Muscle of back (tissue), 13 donors: ENCODE data around the gene KDM2B. TPM values are rescaled to one million over a fixed set of nuclear protein-coding genes. Genes with fewer than 3 reads are reported as not detected.

ENCODE experiments used
- DNase-seq, 3 donors: peaks; one replicate each; pipeline versions ENCODE4 v3.0.0 to v3.0.0-alpha.2; 2013
- long read RNA-seq, 9 donors: transcript quantifications; one replicate each; lab custom pipeline, GENCODE V29; 2026
- polyA plus RNA-seq, 10 donors: library from polyadenylated mRNA; unstranded; fragments of 120-200 nt; gene quantifications; one replicate each; pipeline ENCODE4 v1.2.1, GENCODE V29; 2013; ENCODE audit not compliant: insufficient read length in 10 of 10

KDM2B gene
- 10 to 100 TPM; 18.1 to 28.4 (median 24.4) TPM for polyA plus RNA-seq
- long read RNA-seq, donor 1: 0 reads
- long read RNA-seq, donor 2: 0 reads
- long read RNA-seq, donor 3: 0 reads
- long read RNA-seq, donor 4: 0 reads
- long read RNA-seq, donor 5, partial matches to known transcripts: 0 of 1 reads
- long read RNA-seq, donor 5, other reads (novel, unspliced or antisense): 0 of 1 reads
- long read RNA-seq, donor 6: 0 reads
- long read RNA-seq, donor 7: 0 reads
- long read RNA-seq, donor 8: 0 reads
- long read RNA-seq, donor 9: 0 reads

DNA sequence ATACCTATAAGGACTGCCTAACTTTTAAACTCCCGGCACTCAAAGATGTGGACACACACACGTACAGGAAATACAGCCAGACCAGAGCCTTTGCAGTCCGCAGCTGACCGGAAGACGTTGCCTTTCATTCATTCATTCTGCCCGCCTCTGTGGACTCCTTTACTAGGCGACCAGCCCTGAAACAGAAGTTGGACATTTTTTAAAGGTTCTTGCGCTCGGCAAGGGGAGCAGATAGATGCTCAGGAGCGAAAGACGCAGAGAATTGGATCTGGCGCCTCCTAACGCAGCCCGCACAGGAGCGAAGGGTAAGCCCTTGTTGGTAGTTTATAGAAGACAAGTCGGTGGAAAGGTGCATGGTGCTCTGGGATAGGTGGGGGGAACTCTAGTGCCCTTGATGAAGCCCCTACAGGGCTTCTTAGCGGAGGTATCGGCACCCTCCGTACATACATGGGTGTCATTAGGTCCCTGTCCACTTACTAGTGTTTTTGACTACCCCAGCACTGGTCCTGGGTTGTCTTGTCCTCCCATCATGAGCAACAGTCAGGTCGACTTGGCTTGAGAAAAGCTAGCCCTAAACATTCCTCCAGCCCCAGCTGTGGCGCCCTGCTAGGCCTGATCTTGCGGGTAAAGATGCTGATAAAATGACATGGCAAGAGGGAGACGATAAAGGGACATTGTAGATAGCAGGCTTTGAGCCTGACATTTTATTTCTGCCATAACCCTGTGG lies at the start of gene KDM2B:
Gene KDM2B, minus strand, starts transcription at position 65 of the 727 bp plus-strand sequence. CDS start 112 bp downstream, outside the sequence.
- peak in 2 of 3 donors; percentile 35 to 83 for DNase-seq

DNA sequence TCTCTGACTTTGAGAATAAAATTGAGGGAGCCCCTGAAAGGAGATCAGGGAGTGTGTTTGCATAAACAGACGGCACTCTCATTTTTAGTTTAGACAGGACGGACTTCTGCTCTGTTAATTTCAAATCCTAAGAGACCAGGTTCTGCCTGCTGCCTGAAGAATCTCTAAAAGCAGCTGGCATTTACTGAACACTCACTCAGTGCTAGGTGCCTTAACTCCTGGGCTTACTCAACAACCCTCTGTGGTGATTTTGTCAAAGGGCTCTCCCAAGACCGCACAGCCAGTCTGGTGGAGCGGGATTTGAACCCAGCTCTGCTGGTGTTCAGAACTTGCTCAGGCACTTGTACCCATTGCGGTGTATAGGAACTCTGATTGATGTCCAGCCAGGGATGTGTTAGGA lies 47.7 kb upstream of the KDM2B start:
- DNase-seq: no peak

DNA sequence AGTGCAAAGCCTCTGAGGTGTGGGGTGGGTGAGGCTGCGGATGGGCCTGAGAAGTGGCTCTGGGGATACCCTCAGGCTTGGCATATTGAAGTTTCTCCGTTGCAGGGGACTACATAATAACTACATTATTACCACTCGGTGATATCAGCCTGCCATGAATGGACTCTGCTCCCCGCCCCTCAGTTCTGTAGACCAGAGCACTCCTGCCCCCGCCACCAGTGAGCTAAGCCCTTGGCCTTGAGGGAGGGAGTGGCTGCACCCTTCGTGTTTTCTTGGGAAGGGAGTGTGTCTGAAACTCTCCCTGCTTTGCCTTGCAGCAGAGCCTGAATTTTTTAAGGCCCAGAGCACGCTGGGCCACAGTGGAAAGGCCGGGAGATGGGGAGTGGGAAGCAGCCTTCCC lies 47.2 kb upstream of the KDM2B start:
- no peak for DNase-seq

DNA sequence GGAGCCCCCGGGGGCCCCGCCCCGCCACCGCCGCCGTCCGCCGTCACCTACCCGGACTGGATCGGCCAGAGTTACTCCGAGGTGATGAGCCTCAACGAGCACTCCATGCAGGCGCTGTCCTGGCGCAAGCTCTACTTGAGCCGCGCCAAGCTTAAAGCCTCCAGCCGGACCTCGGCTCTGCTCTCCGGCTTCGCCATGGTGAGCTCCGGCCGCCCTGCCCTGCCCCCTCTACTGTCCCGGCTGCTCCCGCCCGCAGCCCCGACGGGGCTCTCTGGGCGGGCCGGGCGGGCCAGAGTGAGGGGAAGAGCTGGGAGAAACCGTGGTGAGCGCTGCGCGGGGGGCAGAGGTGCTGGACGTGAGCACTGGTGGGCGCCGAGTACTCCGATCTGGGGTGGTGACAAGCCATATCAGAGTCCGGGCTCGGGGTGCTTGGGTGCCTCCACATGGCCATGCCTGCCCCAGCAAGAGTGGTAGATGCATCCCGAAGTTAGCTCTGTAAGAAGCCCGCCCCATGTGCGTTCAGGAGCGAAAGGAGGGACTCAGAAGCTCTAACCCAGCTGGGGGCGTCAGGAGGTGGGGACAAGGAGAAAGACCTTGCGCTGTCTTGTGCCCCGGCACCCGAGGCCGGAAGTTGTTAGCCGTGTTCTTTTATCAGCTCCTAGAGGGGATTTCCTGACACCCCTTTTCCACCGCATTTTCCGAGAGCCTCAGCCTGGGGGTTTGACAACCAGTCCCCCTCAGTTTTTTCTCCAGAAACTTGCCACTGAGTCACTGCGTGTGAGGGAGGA lies 46.2 kb upstream of the KDM2B start:
- DNase-seq: peak in 2 of 3 donors; percentile 61 to 89

DNA sequence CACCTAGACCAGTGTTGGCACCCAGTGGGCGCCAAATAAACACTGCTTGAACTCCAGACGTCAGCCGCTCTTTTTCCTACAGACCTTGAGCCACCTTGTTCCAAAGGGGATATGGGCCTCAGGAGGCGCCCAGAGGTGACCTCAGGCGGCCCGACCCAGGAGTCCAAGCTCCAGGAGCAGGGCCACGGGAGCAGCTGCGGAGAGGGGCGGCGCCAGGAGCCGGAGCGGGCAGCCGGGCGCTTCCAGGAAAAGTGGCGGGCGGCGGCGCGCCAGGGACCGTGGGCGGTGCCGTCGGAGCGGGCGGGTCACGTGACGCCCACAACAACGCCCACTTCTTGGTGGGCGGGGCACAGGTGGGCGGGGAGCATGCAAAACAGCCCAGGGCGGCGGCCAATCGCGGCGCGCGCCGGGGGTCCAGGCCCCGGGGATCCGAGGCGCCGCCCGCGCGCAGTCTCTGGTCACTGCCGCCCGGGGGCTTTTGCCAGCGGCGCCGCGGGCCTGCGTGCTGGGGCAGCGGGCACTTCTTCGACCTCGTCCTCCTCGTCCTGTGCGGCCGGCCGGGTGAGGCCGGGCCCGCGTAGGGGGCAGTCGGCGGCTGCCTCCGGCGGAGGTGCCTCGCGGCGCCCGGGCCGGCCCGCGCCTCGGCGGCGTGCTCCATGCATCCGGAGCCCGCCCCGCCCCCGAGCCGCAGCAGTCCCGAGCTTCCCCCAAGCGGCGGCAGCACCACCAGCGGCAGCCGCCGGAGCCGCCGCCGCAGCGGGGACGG lies 45.4 kb upstream of the KDM2B start, which contains the start of gene ORAI1:
Gene ORAI1, plus strand, starts transcription at position 444 of the 766 bp plus-strand sequence.
- DNase-seq: peak; percentile 97 to 98 (median 98)

DNA sequence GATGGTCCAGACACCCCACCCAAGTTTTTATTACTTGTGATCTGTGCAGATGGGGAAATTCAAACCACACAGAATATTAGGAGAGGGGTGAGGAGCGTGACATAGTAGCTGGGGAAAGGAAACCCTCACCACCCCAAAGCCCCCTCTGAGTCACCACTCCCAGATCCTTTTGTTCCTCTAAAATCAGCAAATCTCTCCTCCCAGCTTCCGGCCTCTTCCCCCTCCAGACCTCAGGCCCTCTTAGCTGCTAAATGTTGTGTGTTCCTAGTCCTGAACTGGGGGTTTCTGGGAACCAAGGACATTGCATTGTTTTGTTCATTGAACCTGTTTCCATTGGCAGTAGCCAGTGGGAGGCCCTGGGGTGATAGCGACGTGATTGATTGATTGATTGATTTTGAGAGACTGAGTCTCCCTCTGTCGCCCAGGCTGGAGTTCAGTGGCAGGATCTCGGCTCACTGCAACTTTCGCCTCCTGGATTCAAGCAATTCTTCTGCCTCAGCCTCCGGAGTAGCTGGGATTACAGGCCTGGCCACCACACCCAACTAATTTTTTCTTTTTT lies 39.6 kb upstream of the KDM2B start:
- no peak for DNase-seq

DNA sequence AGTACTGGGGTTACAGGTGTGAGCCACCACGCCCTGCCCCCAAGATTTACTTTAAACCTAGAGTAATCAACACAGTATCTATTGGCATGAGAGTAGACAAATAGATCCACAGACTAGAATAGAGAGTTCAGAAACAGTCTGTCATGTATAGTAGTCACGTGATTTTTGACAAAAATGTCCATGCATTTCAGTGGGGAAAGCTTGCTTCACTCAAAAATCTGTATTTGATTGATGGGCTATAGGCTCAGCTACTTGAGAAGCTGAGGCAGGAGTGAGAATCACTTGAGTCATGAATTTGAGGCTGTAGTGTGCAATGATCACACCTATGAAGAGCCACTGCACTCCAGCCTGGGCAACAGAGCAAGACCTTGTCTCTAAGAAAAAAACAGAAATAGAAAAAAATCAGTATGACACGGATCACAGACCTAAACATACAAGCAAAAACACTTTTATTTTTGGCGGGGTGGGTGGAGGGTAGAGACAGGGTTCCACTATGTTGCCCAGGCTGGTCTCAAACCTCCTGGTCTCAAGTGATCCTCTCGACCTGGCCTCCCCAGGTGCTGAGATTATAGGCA lies 37.9 kb upstream of the KDM2B start:
- no peak for DNase-seq

DNA sequence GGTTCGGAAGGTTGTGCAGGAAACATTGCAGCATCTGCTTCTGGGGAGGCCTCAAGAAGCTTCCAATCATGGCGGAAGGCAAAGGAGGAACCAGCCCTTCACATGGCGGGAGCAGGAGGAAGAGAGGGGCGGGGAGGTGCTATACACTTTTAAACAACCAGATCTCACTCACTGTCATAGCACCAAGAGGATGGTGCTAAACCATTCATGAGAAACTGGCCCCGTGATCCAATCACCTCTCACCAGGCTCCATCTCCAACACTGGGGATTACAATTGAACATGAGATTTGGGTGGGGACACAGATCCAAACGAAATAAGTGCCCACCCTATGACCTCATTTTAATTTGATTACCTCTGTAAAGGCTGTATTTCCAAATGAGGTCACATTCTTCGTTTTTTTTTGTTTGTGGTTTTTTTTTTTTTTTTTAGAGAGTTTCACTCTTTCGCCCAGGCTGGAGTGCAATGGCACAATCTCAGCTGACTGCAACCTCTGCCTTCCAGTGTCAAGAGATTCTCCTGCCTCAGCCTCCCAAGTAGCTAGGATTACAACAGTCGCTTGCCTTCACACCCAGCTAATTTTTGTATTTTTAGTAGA lies 34.1 kb upstream of the KDM2B start:
- DNase-seq: no peak

DNA sequence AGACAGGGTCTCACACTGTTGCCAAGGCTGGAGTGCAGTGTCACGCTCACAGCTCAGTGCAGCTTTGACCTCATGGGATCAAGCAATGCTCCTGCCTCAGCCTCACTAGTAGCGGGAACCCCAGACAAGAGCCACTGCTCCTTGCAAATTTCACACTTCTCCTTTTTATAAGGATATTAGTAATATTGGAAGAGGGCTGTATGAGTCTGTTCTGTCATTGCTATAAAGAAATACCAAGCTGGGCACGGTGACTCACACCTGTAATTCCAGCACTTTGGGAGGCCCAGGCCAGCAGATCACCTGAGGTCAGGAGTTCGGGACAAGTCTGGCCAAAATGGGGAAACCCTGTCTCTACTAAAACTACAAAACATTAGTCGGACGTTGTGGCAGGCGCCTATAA lies 32.6 kb upstream of the KDM2B start:
- DNase-seq: no peak

DNA sequence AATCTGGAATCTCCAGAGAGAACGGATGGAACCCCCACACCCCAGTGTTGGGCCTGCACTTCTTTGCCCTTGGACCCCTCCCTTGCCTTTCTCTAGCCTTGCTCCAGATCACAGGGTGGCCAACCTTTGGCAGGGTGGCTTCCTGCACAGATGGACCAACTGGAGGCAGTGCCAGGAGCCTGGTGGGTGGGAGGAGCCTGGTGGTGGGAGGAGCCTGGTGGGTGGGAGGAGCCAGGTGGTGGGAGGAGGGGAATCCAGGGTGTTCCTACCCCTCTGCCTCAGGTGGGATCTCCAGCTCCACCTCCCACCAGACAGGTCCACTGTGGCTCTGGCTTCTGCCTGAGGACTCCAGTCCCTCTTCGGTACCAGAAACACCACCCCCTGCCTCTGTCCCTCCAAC lies 30.5 kb upstream of the KDM2B start:
- DNase-seq: no peak

DNA sequence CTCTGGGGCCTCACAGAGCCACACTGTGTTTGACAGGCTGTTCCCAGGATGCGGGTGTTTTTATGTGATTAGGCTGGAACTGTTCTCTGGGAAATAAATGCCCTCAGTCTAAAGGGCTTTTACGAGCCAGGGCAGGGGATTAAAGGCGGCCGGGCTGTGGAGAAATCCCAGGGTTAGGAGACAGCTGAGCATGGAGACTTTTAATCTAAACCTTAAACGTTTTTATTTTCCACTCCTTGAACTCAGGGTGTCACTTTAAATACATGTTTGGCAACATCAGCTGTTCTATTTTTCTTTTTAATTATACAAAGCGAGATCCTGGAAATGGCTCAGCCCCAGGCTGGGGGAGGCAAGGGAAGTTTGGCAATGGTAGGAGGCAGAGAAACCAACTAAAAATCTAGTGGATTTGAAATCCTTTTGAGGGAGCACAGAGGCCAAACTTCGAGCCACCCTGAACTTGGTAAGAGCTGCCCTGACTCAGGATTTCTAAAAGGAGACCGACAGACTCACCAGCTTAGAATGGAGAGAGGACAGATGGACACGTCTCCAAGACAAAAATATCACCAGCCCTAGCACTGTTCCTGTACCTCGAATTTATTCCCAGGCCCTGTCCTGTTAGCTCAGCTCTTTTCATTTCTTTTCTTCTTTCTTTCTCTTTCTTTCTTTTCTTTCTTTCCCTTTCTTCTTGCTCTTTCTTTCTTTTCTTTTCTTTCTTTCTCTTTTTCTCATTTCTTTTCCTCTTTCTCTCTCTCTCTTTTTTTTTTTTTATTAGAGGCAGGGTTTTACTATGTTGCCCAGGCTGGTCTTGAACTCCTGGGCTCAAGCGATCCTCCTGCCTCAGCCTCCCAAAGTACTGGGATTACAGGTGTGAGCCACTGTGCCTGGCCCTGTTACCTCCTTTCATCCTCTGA lies 29.7 kb upstream of the KDM2B start:
- DNase-seq: peak in 1 of 3 donors; percentile 27

DNA sequence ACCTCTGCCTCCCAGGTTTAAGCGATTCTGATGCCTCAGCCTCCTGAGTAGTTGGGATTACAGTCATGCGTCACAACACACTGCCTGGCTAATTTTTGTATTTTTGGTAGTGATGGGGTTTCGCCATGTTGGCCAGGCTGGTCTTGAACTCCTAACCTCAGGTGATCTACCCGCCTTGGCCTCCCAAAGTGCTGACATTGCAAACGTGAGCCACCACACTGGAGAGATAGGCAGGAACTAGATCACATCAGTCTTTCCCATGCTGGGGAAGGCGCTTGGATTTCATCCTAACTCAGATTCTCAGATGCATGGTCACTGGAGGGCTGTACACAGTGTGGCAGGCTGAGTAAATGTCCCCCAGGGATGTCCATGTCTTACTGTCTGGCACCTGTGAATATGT lies 27.5 kb upstream of the KDM2B start:
- no peak for DNase-seq

DNA sequence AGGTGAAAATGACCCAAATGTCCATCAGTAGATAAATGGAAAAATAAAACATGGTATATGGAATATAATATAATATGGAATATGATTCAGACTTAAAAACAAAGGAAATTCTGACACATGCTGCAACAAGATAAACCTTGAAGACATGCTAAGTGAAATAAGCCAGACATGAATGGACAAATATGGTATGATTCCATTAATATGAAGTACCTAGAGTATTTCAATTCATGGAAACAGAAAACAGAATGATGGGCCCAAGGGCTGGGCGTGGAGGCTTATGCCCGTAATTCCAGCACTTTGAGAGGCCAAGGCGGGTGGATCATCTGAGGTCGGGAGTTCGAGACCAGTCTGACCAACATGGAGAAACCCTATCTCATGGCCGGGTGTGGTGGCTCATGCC lies 22.8 kb upstream of the KDM2B start:
- DNase-seq: no peak

DNA sequence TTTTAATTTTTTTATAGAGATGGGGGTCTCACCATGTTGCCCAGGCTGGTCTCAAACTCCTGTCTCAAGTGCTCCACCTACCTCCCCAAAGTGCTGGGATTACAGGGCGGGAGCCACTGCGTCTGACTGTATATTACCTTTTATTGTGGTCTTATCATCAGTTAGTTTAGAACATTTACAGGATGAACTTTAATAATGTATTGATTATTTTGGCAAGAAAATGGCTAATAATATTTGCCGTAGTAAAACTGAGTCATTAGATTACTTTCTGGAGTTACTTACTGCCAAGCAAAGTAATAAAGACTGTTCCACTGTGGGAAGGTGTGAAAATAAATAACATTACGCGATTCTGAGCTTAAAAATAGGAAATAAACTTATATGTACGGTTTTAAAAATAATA lies 21.9 kb upstream of the KDM2B start:
- DNase-seq: no peak

DNA sequence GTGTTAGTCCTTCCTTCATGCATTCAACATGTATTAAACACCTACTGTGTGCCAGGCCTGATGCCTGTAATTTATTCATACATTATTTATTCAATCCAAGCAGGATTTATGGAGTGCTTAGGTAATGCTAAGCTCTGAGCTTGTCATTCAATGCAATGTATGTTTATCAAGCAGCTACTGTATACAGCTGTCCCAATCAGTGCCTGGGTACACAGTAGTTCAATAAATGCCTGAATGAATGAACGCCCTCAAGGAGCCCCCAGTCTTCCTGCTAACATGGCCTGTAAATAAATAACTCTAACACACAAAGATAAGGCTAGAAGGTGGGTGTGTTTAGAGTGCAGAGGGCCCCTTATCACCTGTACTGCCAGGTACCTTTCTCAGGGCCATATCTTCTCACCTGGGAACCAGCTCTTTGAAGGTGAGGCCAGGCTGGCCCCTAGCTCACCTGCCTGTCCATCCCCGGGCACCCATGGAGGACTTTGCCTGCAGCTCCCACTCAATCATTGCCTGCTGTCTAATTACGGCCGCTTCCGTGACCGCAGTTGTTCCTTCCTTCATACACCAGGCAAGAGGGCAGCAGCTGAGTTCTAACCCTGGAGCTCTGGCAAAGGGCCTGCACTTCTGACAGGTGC lies 20.0 kb upstream of the KDM2B start:
- DNase-seq: peak in 1 of 3 donors; percentile 34

DNA sequence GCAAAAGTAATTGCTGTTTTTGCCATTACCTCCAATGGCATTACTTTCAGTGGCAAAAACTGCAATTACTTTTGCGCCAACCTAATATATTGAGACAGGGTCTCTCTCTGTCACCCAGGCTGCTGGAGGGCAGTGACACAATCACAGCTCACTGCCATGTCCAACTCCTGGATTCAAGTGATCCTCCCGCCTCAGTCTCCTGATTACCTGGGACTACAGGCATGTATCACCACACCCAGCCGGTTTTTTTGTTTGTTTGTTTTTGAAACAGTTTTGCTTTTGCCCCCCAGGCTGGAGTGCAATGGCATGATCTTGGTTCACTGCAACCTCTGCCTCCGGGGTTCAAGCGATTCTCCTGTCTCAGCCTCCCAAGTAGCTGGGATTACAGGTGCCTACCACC lies 15.7 kb upstream of the KDM2B start:
- no peak for DNase-seq

DNA sequence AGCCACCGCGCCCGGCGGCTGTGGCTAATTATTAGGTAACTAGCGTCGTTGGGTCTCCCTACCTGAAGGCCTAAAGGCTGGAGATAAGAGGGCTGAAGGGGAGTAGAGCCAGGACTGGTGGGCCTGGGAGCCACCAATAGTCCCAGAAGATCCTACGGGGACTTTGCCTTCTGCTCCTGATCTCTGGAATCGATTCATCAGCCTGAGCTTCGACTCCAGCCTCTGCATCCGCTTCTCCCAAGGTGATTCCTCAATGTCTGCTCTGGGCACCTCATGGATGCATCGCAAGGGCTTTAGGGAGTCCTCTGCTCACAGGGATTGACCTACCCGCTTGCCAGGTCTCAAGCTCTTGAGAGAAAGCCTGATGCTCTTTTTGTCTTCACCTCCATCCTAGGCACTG lies 14.7 kb upstream of the KDM2B start:
- no peak for DNase-seq

DNA sequence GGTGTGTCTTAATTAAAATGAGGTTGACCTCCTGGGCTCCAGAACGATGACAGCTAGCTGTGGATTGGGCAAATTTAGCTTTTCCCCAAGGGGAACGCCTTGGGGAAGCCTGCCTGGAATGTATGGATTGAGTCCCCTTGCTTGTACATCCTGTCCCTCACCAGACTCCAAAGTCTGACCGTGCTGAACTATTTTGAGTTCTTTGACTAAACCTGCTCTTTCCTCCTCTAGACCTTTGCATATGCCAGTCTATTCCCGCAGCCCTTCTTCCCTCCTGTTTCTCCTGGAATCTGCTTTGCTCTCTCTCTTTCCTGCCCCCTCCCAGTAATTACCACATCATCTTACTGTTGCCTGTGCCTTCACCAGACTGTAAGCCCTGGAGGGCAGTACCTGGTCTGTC lies 11.5 kb upstream of the KDM2B start:
- DNase-seq: no peak
